Putamen (tissue), 1 donor: Measurements from ENCODE around the gene ANKRD11.
"Not testable (repeated sequence)": the region's sequence is repeated elsewhere in the genome, so short reads cannot be mapped to it uniquely, and the experiment has no call there.

Experiments used
- DNase-seq: peaks from one replicate; pipeline ENCODE4 v3.0.0-alpha.2; 2016; ENCODE audit warnings: low spot score

ANKRD11 gene

GRCh38 chr16:89428605-89429004, 61.8 kb downstream of the ANKRD11 start:
- not testable (repeated sequence) for DNase-seq

GRCh38 chr16:89426736-89427530, 63.4 kb downstream of the ANKRD11 start:
- DNase-seq: no peak

- DNase-seq: no peak
Measured at GRCh38 chr16:89425523-89425922, 64.8 kb downstream of the ANKRD11 start.

- no peak for DNase-seq
Measured at GRCh38 chr16:89423681-89424260, 66.6 kb downstream of the ANKRD11 start.

GRCh38 chr16:89422905-89423630, 67.3 kb downstream of the ANKRD11 start:
- DNase-seq: no peak

- DNase-seq: no peak
Measured at GRCh38 chr16:89422527-89422904, 67.8 kb downstream of the ANKRD11 start.

GRCh38 chr16:89421300-89421699, 69.1 kb downstream of the ANKRD11 start:
- not testable (repeated sequence) for DNase-seq

GRCh38 chr16:89420204-89420603, 70.2 kb downstream of the ANKRD11 start:
- DNase-seq: no peak

GRCh38 chr16:89418352-89418751, 72.0 kb downstream of the ANKRD11 start:
- DNase-seq: no peak

GRCh38 chr16:89417352-89417751, 73.0 kb downstream of the ANKRD11 start:
- no peak for DNase-seq

GRCh38 chr16:89413811-89414585, 76.4 kb downstream of the ANKRD11 start:
- DNase-seq: no peak

- no peak for DNase-seq
Measured at GRCh38 chr16:89412811-89413210, 77.5 kb downstream of the ANKRD11 start.

GRCh38 chr16:89411335-89411850, 79.0 kb downstream of the ANKRD11 start:
- no peak for DNase-seq

GRCh38 chr16:89410794-89411309, 79.5 kb downstream of the ANKRD11 start:
- DNase-seq: peak; percentile 67

GRCh38 chr16:89410322-89410721, 80.0 kb downstream of the ANKRD11 start:
- DNase-seq: no peak

- no peak for DNase-seq
Measured at GRCh38 chr16:89409161-89409711, 81.1 kb downstream of the ANKRD11 start.

GRCh38 chr16:89408315-89408714, 82.0 kb downstream of the ANKRD11 start:
- DNase-seq: no peak

- no peak for DNase-seq
Measured at GRCh38 chr16:89407925-89408300, 82.4 kb downstream of the ANKRD11 start.

GRCh38 chr16:89407282-89407924, 83.0 kb downstream of the ANKRD11 start:
- no peak for DNase-seq

- DNase-seq: no peak
Measured at GRCh38 chr16:89406277-89406888, 84.0 kb downstream of the ANKRD11 start.

GRCh38 chr16:89404561-89404960, 85.8 kb downstream of the ANKRD11 start:
- DNase-seq: no peak
